DND-41 (cell line): Measurements from ENCODE around the gene SCARF1.

Experiments used
- ATAC-seq: fragments of 200-7000 bp; cut with Tn5 transposase; 3 replicates; pipeline ENCODE4 v1.9.1; 2021; ENCODE audit warnings: low read depth; ENCODE audit not compliant: insufficient read depth
- DNase-seq: peaks from one replicate; pipeline ENCODE4 v3.0.0-alpha.2; 2020
- H2AFZ ChIP-seq: 2 replicates; pipeline ENCODE4 v1.6.0; 2012; ENCODE audit warnings: low read depth, low read length
- H3K27ac ChIP-seq: 2 replicates; pipeline ENCODE4 v1.5.1; 2012; ENCODE audit warnings: low read length, inconsistent platforms
- H3K27me3 ChIP-seq: fragments of 200-600 bp; sonication (generic); 2 replicates; pipeline ENCODE4 v1.6.0; 2012; ENCODE audit warnings: low read length, mild to moderate bottlenecking, inconsistent platforms; ENCODE audit not compliant: insufficient read depth, poor library complexity
- H3K36me3 ChIP-seq: 2 replicates; pipeline ENCODE4 v1.5.1; 2012; ENCODE audit warnings: low read length, inconsistent platforms; ENCODE audit not compliant: insufficient read depth
- H3K4me1 ChIP-seq: 2 replicates; pipeline ENCODE4 v1.5.1; 2012; ENCODE audit warnings: mild to moderate bottlenecking, low read length; ENCODE audit not compliant: insufficient read depth
- H3K4me2 ChIP-seq: 2 replicates; pipeline ENCODE4 v1.6.0; 2012; ENCODE audit warnings: mild to moderate bottlenecking, moderate library complexity, low read length, inconsistent platforms; ENCODE audit not compliant: insufficient read depth
- H3K4me3 ChIP-seq, 2 experiments: fragments of 200-600 bp in 1 of 2; shearing (Covaris generic) in 1 of 2; 2 replicates each; pipeline ENCODE4 v1.5.1; 2012 to 2016; ENCODE audit warnings: inconsistent platforms in 2 of 2, low read length in 2 of 2, mild to moderate bottlenecking in 2 of 2, low read depth in 1 of 2, moderate library complexity in 1 of 2
- H3K79me2 ChIP-seq: 2 replicates; pipeline ENCODE4 v1.6.0; 2012; ENCODE audit warnings: low read length, inconsistent platforms; ENCODE audit not compliant: insufficient read depth
- H3K9ac ChIP-seq: 2 replicates; pipeline ENCODE4 v1.6.0; 2012; ENCODE audit warnings: low read depth, mild to moderate bottlenecking, inconsistent platforms, low read length, moderate library complexity
- H3K9me3 ChIP-seq: 2 replicates; pipeline ENCODE4 v1.5.1; 2012; ENCODE audit warnings: low read length, moderate library complexity, mild to moderate bottlenecking, inconsistent platforms; ENCODE audit not compliant: insufficient read depth, severe bottlenecking
- H4K20me1 ChIP-seq: 2 replicates; pipeline ENCODE4 v1.6.0; 2012; ENCODE audit warnings: low read length; ENCODE audit not compliant: insufficient read depth
- CTCF ChIP-seq: IDR thresholded peaks from 2 replicates; pipeline ENCODE4 v1.5.1; 2012; ENCODE audit warnings: borderline replicate concordance, low read length, moderate library complexity, mild to moderate bottlenecking; ENCODE audit not compliant: poor library complexity, severe bottlenecking; ENCODE audit errors: extremely low read depth
- EZH2 ChIP-seq: IDR thresholded peaks from 3 replicates; pipeline ENCODE4 v1.6.1; 2012; ENCODE audit warnings: borderline replicate concordance, low read depth, mild to moderate bottlenecking, moderate library complexity, low read length, inconsistent platforms; ENCODE audit not compliant: severe bottlenecking

SCARF1 gene

GRCh38 chr17:1606352-1606985, 39.1 kb downstream of the SCARF1 start:
- TF ChIP-seq EZH2 (no peak), CTCF (no peak)
- no peaks in the 10 kb centered on the region for H4K20me1 ChIP-seq
- no peaks in the 10 kb centered on the region for H3K4me1 ChIP-seq
- H3K4me3 ChIP-seq, result no peak overlapping the region
- peaks cover 43% of the 10 kb centered on the region for H3K36me3 ChIP-seq
- no peaks in the 10 kb centered on the region for H3K27me3 ChIP-seq
- DNase-seq, result no peak
- ATAC-seq, result no peak
- no peaks in the 10 kb centered on the region for H3K79me2 ChIP-seq
- H3K9ac ChIP-seq, result no peak overlapping the region
- no peak overlapping the region for H2AFZ ChIP-seq
- H3K27ac ChIP-seq, result peak overlapping the region; percentile 57
- no peak overlapping the region for H3K4me2 ChIP-seq
- H3K9me3 ChIP-seq, result peaks cover 3% of the 10 kb centered on the region

- DNase-seq, result no peak
- 0 out of 3 replicates have a peak, but pooled peaks have one; percentile 17 for ATAC-seq
- Histone ChIP-seq H3K4me3 (no peak overlapping the region), H3K36me3 (peaks cover 38% of the 10 kb centered on the region), H4K20me1 (no peaks in the 10 kb centered on the region), H3K4me1 (0 out of 2 replicates have a peak, but pooled peaks cover 4% of the 10 kb centered on the region), H3K9me3 (peaks cover 3% of the 10 kb centered on the region), H3K4me2 (no peak overlapping the region), H3K27ac (peak overlapping the region; percentile 54), H2AFZ (no peak overlapping the region), H3K27me3 (no peaks in the 10 kb centered on the region), H3K9ac (no peak overlapping the region), H3K79me2 (no peaks in the 10 kb centered on the region)
- no peak for TF ChIP-seq CTCF
- no peak for TF ChIP-seq EZH2
Measured at GRCh38 chr17:1605681-1606351, 39.7 kb downstream of the SCARF1 start.

- TF ChIP-seq EZH2, result no peak
- TF ChIP-seq CTCF, result no peak
- Histone ChIP-seq H3K4me1 (0 out of 2 replicates have a peak, but pooled peaks cover 6% of the 10 kb centered on the region), H3K4me2 (no peak overlapping the region), H3K9me3 (peaks cover 3% of the 10 kb centered on the region), H3K4me3 (no peak overlapping the region), H3K27ac (peak overlapping the region; percentile 54), H3K27me3 (no peaks in the 10 kb centered on the region), H4K20me1 (no peaks in the 10 kb centered on the region), H3K79me2 (no peaks in the 10 kb centered on the region), H3K36me3 (peaks cover 32% of the 10 kb centered on the region), H2AFZ (no peak overlapping the region), H3K9ac (no peak overlapping the region)
- DNase-seq (no peak), ATAC-seq (no peak)
Measured at GRCh38 chr17:1604831-1605528, 40.6 kb downstream of the SCARF1 start.
